ENCODE measurements around the gene ALOXE3. TPM values are rescaled to one million over a fixed set of nuclear protein-coding genes. Genes with fewer than 3 reads are reported as not detected.

ALOXE3 gene
- polyA plus RNA-seq, 4 donors = 0.04 TPM; not detected in 3

DNA sequence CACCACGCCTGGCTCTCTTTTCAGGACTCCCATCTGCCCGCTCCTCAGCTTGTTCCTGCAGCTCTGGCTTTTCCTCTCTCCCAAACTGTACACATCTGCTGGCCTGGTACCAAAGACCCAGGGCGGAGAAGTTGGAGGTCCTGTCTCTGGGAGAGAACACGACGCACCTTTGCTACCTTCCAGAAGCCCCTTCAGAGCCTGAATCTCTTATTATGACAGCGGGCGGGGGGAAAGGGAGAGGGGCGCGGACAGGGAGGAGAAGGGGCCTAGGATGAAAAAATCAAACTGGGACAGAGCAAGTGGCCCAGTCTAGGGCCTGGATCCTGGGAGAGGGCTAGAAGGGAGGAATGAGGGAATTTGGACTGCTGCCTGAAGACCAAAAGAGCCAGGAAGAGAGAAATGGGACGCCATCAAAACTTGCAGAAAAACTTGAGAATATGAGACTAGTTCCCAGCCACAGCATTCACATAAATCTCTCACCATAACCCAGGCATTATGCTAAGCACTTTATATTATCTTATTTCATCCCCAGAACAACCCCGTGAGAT lies 36.4 kb upstream of the ALOXE3 start:
- DNase-seq (ENCODE audit: low read depth in 4 of 4, low spot score in 3 of 4) = no peak

DNA sequence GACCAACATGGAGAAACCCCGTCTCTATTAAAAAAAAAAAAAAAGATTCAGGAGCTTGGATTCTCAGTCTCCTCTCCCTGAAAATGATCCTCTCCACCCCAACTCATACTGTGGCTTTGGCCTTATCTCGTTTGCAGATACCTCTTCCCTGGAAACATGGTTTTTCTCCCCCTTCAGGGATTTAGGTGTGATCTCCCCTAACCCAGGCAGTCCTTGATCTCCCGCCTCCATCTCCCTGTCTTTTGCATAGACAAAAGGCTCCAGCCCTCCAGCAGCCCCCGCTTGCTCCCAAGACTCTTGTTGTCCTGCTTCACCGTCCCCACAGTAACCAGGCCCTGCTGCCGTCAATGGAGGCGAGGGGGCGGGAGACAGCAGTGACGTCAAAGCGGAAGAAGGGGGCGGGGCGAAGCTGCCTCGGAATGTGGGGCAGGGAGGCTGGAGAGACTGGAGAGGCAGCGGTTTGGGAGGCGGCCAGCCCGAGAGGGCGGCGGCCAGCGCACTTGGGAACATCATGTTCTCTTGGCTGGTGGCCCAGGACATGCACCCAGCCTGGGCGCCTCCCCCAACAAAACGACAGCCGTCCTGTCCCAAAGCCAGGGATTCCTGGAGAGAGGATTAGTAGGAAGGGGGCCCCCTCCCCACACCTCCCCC lies 35.8 kb upstream of the ALOXE3 start:
- peak; percentile 91 to 96 (median 94) for DNase-seq (ENCODE audit: low read depth in 4 of 4, low spot score in 3 of 4)

DNA sequence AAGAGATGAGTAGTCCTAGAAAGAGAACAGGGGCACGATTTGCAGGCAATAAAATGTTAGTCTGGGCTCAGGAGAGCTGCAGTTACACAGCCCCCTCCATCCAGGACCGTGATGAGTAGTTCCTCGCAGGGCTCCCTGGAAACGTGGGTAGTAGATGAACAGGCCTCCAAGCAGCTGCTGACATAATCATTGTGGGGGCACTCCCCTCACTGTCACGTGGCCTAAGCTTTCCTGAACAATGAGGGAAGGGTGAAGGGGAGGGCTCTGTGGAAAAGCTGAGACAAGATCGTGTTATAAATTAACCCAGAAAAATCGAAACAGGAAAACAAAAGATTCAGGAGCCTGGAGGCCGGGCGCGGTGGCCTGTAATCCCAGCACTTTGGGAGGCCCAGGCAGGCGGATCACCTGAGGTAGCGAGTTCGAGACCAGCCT lies 35.2 kb upstream of the ALOXE3 start:
- no peak for DNase-seq (ENCODE audit: low read depth in 4 of 4, low spot score in 3 of 4)

DNA sequence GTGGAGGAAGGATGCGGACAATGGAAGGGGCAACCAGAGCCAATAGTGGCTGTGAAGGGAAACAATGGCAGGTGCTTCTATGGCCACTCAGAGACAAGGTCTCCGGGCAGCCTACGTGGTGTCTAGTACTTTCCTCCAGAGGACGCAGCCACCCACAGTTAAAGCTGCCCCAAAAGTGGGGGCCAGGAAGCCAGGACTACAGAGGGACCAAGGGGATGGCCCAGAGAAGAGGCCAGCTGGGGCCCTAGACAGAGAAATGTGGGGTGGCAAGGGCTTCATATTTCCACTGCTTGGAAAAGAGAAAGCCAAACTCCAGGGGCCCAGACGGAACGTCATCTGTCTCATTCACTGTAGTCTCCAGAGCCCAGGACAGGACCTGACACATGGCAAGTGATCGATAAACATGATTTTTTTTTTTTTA lies 34.7 kb upstream of the ALOXE3 start:
- no peak for DNase-seq (ENCODE audit: low read depth in 4 of 4, low spot score in 3 of 4)

- DNase-seq (ENCODE audit: low read depth in 4 of 4, low spot score in 3 of 4) = peak in 2 of 4 donors; percentile 80 to 83
Measured at GRCh38 chr17:8152112-8152775, 33.9 kb upstream of the ALOXE3 start, which contains the start of gene PER1. PER1 (minus strand) TSS chr17:8152404; CDS start chr17:8150706, 1,698 bp downstream.

DNA sequence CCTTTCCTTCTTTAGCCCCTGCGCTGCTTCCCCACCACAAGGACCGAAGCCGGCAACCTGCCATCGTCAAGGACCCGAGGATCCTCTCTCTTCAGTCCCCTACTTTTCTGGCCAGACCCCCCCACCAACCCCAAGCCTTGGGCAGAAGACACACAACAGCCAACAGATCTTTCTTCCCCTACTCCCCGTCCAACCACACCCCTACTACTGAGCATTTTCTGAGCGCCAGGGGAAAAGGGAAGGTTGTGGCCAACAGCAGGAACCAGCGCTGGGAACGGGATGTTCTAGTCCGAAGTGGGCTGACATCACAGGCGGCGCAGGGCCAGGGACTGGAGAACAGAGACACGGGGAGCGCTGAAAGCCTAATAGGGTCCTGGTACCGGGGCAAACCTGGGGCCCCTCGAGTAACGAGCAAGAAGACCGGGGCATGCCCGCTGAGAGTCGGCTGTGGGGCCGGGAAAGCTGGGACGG lies 33.4 kb upstream of the ALOXE3 start:
- DNase-seq (ENCODE audit: low read depth in 4 of 4, low spot score in 3 of 4) = no peak

- peak in 2 of 4 donors; percentile 85 to 89 for DNase-seq (ENCODE audit: low read depth in 4 of 4, low spot score in 3 of 4)
Measured at GRCh38 chr17:8151120-8151640, 32.9 kb upstream of the ALOXE3 start.

DNA sequence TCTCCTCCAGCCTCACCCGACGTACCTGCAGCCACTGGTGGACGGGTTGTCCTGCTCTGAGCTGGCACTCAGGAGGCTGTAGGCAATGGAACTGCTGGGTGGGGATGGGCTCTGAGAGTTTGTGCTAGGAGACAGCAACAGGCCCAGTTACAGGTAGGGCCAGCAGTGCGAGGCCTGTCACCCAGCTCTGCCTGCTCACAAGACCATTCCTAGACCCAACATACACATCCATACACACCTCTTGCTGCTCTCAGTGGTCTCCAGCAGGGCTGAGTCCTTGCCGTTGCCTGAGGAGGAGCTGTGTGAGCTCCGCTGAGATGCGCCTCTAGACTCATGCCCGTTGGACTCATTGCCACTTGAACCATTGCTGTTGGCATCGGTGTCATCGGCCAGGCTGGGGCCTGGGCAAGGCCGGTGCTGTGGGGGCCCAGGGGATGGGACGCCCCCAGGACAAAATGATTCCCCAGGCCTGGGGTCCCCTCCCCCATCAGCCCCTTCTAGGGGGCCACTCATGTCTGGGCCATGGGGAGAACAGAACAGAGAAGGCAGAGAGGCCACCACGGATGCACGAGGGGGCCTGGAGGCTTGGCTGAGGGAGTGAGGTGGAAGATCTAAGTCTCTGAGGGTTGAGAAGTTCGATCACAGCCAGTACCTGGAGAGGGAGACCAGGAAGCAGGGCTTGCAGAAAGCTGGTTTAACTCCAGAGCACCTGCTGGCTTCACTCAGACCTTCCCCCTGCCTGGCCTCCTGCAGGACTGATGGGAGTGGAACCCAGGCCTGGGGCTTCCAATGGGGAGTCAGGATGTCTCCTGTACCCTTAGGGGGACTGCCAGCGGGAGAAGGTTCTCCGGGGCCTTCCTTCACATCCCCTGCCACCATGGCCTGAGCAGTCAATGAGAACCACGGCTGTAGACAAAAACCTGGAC lies 32.1 kb upstream of the ALOXE3 start:
- no peak for DNase-seq (ENCODE audit: low read depth in 4 of 4, low spot score in 3 of 4)

DNA sequence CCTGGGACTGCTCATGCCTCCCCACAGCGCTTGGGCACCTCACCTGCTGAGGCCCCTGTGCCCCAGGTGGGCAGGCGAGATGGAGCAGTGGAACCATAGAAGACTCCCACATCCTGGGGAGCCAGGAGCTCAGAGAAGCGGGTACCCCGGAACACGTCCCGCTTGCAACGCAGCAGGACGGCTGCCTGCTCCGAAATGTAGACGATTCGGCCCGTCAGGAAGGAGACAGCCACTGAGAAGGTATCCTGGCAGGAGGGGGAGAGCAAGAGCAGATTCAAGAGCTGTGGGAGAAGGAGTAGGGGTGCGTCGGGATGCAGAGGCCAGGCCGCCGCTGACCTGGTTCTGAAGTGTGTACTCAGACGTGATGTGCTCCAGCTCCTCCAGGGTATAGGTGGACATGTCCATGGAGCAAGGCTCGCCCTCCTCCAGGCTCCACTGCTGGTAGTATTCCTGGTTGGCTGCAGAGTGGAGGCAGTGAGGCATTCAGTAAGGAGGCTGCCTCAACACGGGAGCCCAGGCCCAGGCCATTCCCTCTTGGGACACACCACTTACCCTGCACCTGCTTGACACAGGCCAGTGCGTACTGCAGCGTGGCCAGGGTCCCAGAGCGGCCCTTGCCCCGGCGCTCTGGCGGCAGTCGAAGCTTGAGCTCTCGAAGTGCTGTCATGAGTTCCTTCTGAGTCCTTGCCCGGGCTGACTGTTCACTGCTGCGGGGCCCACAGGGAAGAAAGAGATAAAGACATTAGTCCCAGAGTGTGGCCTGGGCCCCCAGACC lies 31.3 kb upstream of the ALOXE3 start:
- DNase-seq (ENCODE audit: low read depth in 4 of 4, low spot score in 3 of 4) = no peak

GRCh38 chr17:8148560-8148959 lies 30.2 kb upstream of the ALOXE3 start:
- no peak for DNase-seq (ENCODE audit: low read depth in 4 of 4, low spot score in 3 of 4)

- DNase-seq (ENCODE audit: low read depth in 4 of 4, low spot score in 3 of 4) = no peak
Measured at GRCh38 chr17:8147805-8148404, 29.6 kb upstream of the ALOXE3 start.

GRCh38 chr17:8147141-8147804 lies 29.0 kb upstream of the ALOXE3 start:
- DNase-seq (ENCODE audit: low read depth in 4 of 4, low spot score in 3 of 4) = no peak

GRCh38 chr17:8146381-8147140 lies 28.2 kb upstream of the ALOXE3 start:
- no peak for DNase-seq (ENCODE audit: low read depth in 4 of 4, low spot score in 3 of 4)

DNA sequence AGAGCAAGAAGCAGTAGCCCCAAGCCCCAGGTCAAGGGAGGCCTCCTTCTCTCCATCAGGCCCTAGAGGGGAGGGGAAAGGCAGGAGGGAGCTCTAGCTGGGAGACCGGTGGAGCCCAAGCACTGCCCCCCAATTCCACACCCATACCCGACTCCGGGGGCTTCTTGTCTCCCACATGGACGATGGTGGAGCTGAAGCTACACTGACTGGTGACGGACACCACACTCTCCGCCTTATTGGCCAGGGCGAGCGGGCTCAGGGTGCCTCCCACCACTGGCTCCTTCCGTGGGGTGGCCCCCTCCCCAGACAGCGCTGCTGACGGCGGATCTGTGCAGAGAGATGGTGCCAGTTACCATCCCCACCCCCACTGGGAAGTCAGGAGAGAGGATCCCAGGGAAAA lies 27.5 kb upstream of the ALOXE3 start:
- DNase-seq (ENCODE audit: low read depth in 4 of 4, low spot score in 3 of 4) = no peak

- no peak for DNase-seq (ENCODE audit: low read depth in 4 of 4, low spot score in 3 of 4)
Measured at GRCh38 chr17:8144401-8145231, 26.3 kb upstream of the ALOXE3 start.

DNA sequence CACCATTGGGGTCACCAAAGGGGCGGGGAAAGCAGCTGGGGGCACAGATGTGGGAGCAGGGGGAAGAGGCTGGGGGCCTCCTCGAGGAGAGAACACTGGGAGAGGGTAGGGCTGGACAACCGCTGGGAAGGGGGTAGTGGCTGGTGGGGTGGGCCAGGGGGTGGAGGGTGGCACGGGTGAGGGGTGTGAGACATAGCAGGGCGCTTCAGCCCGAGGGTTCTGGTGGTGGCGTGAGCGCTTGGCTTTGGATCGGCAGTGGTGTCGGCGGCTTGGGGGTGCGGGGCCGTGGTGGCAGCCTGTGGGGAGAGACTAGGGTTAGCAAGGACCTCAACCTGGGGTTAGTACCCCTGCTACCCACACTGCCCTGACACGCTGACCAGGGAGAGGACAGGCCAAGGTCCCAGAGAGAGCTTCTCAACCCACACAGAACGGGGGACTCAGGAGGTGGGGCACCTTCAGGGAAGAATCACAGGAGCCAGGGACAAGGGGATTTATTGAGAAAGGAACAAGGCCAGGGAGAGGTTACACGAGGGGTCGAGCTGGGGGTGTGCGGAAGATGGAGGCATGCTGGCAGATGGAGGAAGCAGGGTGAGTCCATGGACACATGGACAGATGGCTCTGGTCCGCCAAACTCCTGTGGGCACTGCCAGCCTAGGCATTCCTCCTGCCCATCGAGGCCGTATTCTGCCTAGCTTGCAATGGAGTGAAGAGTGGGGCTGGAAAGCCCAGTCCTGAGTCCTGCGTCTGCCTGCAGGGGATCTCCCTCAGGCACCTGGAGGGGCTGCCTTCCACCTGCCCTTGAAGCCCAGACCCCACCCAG lies 25.5 kb upstream of the ALOXE3 start:
- DNase-seq (ENCODE audit: low read depth in 4 of 4, low spot score in 3 of 4) = no peak
